Measurements from ENCODE around the gene DNAJC22.

DNA sequence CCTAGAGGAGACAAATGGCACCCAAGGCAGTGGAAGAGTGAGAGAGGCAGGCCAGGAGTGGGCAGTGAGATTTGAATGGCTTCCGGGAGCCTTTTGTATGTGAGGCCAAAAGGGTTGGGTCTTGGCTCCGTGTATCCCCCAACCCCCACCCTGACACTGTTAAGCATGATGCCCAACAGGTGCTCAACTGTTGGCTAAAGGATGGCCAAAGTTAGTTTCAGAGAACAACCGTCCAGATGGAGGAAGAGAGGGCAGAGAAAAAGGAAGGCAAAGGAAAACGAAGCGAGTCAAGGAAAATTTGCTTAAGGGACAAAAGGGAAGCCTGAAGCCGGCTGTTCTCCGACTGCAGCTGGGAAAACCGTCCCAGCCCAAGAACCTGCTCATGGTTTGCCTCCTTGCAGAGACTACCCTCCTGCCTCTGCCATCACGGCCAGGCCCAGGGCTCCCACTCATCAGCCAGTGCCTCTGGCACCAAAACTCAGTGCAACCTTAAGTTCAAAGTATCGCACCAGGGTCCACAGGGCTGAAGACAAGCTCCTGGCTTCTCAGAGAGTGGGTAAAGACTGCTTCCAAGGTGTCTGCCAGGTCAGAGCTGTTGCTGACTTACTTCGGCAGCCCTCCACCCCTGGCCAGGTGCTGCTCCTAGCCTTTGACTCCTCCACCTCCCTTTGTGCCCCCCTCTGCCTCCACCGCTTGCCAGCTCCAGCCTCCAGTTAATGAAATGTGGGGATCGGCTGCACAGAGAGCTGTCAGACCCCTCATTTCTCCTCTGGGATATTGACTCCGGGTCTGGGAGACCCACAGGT lies 5.5 kb upstream of the DNAJC22 start:
- TF ChIP-seq ZFX (IDR thresholded peaks at IDR 0.05; ENCODE audit: borderline replicate concordance) (no peak), CTCF (IDR thresholded peaks at IDR 0.05) (no peak)

All from 22Rv1 (cell line).